Mesothelial cell of epicardium (in vitro differentiated cells): ENCODE data around the gene FREM2. TPM values are rescaled to one million over a fixed set of nuclear protein-coding genes. Genes with fewer than 3 reads are reported as not detected.
A peak's percentile ranks its signal among the peaks of the same experiment; 100 is the strongest.

Source experiments
- DNase-seq, 2 experiments: peaks; one replicate each; pipeline ENCODE4 v3.0.0; 2021; ENCODE audit warnings: low spot score in 2 of 2; ENCODE audit not compliant: unreplicated experiment in 2 of 2
- H3K27ac Mint-ChIP-seq: 2 replicates; pipeline ENCODE4 v1.8.0; 2021; ENCODE audit warnings: mixed read lengths
- H3K27me3 Mint-ChIP-seq: 2 replicates; pipeline ENCODE4 v1.8.0; 2021; ENCODE audit warnings: low read depth, mixed read lengths
- H3K36me3 Mint-ChIP-seq: 2 replicates; pipeline ENCODE4 v1.8.0; 2021; ENCODE audit warnings: mixed read lengths
- H3K4me1 Mint-ChIP-seq: 2 replicates; pipeline ENCODE4 v1.8.0; 2021; ENCODE audit warnings: mixed read lengths
- H3K4me3 Mint-ChIP-seq: 2 replicates; pipeline ENCODE4 v1.8.0; 2021; ENCODE audit warnings: mild to moderate bottlenecking, moderate library complexity, mixed read lengths
- H3K9me3 Mint-ChIP-seq: 2 replicates; pipeline ENCODE4 v1.8.0; 2021; ENCODE audit warnings: mixed read lengths
- CTCF ChIP-seq: fragments of 200-600 bp; sonication (generic); IDR thresholded peaks from one replicate; pipeline ENCODE4 v1.5.0; 2021; ENCODE audit warnings: antibody characterized with exemption; ENCODE audit not compliant: unreplicated experiment
- total RNA-seq: library from RNA; stranded (reverse); gene quantifications from 3 replicates; pipeline ENCODE4 v1.2.1, GENCODE V29; 2021

The FREM2 gene, protein sequence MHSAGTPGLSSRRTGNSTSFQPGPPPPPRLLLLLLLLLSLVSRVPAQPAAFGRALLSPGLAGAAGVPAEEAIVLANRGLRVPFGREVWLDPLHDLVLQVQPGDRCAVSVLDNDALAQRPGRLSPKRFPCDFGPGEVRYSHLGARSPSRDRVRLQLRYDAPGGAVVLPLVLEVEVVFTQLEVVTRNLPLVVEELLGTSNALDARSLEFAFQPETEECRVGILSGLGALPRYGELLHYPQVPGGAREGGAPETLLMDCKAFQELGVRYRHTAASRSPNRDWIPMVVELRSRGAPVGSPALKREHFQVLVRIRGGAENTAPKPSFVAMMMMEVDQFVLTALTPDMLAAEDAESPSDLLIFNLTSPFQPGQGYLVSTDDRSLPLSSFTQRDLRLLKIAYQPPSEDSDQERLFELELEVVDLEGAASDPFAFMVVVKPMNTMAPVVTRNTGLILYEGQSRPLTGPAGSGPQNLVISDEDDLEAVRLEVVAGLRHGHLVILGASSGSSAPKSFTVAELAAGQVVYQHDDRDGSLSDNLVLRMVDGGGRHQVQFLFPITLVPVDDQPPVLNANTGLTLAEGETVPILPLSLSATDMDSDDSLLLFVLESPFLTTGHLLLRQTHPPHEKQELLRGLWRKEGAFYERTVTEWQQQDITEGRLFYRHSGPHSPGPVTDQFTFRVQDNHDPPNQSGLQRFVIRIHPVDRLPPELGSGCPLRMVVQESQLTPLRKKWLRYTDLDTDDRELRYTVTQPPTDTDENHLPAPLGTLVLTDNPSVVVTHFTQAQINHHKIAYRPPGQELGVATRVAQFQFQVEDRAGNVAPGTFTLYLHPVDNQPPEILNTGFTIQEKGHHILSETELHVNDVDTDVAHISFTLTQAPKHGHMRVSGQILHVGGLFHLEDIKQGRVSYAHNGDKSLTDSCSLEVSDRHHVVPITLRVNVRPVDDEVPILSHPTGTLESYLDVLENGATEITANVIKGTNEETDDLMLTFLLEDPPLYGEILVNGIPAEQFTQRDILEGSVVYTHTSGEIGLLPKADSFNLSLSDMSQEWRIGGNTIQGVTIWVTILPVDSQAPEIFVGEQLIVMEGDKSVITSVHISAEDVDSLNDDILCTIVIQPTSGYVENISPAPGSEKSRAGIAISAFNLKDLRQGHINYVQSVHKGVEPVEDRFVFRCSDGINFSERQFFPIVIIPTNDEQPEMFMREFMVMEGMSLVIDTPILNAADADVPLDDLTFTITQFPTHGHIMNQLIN (N-terminal part only)
- 82.9 to 83.5 TPM (median 83.1 TPM) in 3 replicates for total RNA-seq

DNA sequence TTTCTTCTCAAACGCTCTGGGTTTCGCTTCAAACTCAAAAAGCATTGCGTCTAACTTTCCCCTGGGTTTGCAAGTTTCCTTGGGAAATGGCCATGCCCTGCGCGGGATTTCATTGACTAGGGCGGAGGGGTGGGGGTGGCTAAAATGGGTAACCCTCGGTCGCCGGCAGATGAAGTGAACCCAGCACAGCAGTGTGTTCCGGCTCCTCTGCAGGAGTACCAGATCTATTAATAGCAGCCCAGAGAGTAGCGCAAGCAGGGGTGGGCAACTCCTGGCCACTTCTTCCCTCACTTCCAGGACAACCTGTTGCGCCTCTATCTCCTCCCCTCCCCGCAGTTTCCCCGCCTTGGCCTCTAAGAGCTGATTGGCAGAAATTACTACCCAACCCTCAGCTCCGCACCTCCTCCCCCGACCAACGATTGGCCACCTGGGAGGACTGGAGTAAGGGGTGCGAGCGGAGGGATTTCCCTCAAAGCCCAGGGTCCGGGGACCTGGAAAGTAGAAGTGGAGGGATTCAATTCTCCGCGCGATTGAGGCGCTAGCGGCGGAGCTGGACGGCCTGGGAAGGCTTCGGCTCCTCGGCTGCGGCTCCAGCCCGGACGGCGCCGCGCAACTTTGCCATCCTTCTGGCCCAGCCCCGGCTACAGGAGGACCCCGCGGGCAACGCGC, at the start of gene FREM2:
TSS of gene FREM2 (plus strand) at position 501 of the 669 bp plus-strand sequence. CDS start 268 bp downstream, outside the sequence.
- Mint-ChIP-seq H3K4me3 (peak within 1 kb of the TSS; percentile 86), H3K4me1 (peaks cover 37% of the 10 kb centered on the region), H3K27me3 (peaks cover 1% of the 10 kb centered on the region), H3K9me3 (peaks cover 12% of the 10 kb centered on the region), H3K27ac (peak within 1 kb of the TSS; percentile 88), H3K36me3 (peaks cover 29% of the 10 kb centered on the region)
- no peak for TF ChIP-seq CTCF
- peak; percentile 73 to 84 for DNase-seq

- Mint-ChIP-seq H3K9me3 (no peaks in the 10 kb centered on the region), H3K36me3 (no peaks in the 10 kb centered on the region), H3K27me3 (no peaks in the 10 kb centered on the region), H3K4me1 (peaks cover 29% of the 10 kb centered on the region), H3K4me3 (no peak overlapping the region), H3K27ac (no peak overlapping the region)
- no peak for TF ChIP-seq CTCF
- DNase-seq: no peak
These were observed 49.3 kb upstream of the FREM2 start for GRCh38 chr13:38637576-38637975.

DNA sequence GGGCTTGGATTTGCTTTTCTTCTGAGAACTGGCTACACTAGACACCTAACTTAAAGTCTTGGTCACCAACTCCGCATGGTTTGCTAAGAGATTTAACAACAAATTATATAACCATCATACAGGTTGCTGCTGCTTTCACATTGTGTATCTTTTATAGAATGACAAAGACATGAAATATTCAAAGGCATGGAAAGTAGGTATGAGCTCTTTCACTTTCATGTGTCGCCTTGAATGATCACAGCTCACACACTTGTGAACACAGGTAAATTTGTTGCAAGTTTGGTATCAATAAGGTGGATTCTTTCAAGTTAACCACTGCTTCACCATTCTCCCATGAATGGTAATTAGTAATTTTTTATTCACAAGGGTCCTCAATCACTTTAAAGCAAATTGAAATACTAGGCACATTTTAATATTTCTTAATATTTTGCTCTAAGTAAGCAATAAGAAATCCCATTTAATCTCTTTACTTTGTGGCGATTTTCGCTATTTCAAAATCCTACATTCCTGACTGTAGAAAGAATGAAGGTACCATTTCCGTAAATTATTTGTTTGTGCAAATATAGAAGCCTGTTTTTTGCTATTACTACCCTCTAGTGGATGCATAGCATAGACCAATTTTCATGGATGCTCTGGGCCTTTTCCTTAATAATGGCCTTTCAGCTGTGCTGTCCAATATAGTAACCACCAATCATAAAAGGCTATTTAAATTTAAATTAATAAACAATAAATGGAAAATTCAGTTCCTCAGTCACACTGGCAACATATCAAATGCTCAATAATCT, 45.5 kb upstream of the FREM2 start:
- no peak for DNase-seq
- Mint-ChIP-seq H3K36me3 (no peaks in the 10 kb centered on the region), H3K4me3 (no peak overlapping the region), H3K27me3 (no peaks in the 10 kb centered on the region), H3K4me1 (peaks cover 20% of the 10 kb centered on the region), H3K9me3 (no peaks in the 10 kb centered on the region), H3K27ac (no peak overlapping the region)
- TF ChIP-seq CTCF: no peak

- H3K4me3 Mint-ChIP-seq: no peak overlapping the region
- peaks cover 21% of the 10 kb centered on the region for H3K4me1 Mint-ChIP-seq
- no peaks in the 10 kb centered on the region for H3K27me3 Mint-ChIP-seq
- no peak overlapping the region for H3K27ac Mint-ChIP-seq
- DNase-seq: no peak
- no peak for TF ChIP-seq CTCF
- no peaks in the 10 kb centered on the region for H3K36me3 Mint-ChIP-seq
- no peaks in the 10 kb centered on the region for H3K9me3 Mint-ChIP-seq
These were observed 39.6 kb upstream of the FREM2 start for GRCh38 chr13:38647312-38647711.
